GM19351 (cell line): Measurements from ENCODE around the gene IL17B.

Experiments used
- ATAC-seq: cut with Tn5 transposase; IDR thresholded peaks from one replicate; pipeline ENCODE4 v1.9.1; 2021; ENCODE audit warnings: mild to moderate bottlenecking, moderate library complexity; ENCODE audit not compliant: unreplicated experiment

Gene IL17B

GRCh38 chr5:149363358-149363757 is 15.7 kb downstream of the IL17B start:
- no peak for ATAC-seq

GRCh38 chr5:149362541-149362940 is 16.6 kb downstream of the IL17B start:
- ATAC-seq: no peak

- no peak for ATAC-seq
Observed at GRCh38 chr5:149360272-149360671, 18.8 kb downstream of the IL17B start.

GRCh38 chr5:149358868-149359495 is 20.1 kb downstream of the IL17B start:
- no peak for ATAC-seq

- peak; percentile 22 for ATAC-seq
Observed at GRCh38 chr5:149358294-149358651, 20.8 kb downstream of the IL17B start.

GRCh38 chr5:149357370-149358293 is 21.5 kb downstream of the IL17B start, which contains the start of gene PCYOX1L:
Gene PCYOX1L (plus strand): TSS chr5:149358046. CDS start chr5:149358069, 23 bp downstream.
- peak; percentile 98 for ATAC-seq

- ATAC-seq: no peak
Observed at GRCh38 chr5:149356391-149356790, 22.7 kb downstream of the IL17B start.

GRCh38 chr5:149355688-149356087 is 23.4 kb downstream of the IL17B start:
- ATAC-seq: no peak

- ATAC-seq: no peak
Observed at GRCh38 chr5:149353911-149354310, 25.2 kb downstream of the IL17B start.

- no peak for ATAC-seq
Observed at GRCh38 chr5:149352169-149352568, 26.9 kb downstream of the IL17B start.

- no peak for ATAC-seq
Observed at GRCh38 chr5:149349382-149349781, 29.7 kb downstream of the IL17B start.

GRCh38 chr5:149348518-149348917 is 30.6 kb downstream of the IL17B start:
- no peak for ATAC-seq

- peak; percentile 6 for ATAC-seq
Observed at GRCh38 chr5:149345892-149346222, 33.2 kb downstream of the IL17B start.

GRCh38 chr5:149345147-149345891 is 33.8 kb downstream of the IL17B start, which contains the start of gene GRPEL2:
Gene GRPEL2 (plus strand): TSS chr5:149345499. CDS start chr5:149345540, 41 bp downstream.
- peak; percentile 98 for ATAC-seq

- no peak for ATAC-seq
Observed at GRCh38 chr5:149344151-149344550, 34.9 kb downstream of the IL17B start.

- no peak for ATAC-seq
Observed at GRCh38 chr5:149341876-149342275, 37.2 kb downstream of the IL17B start.

- ATAC-seq: no peak
Observed at GRCh38 chr5:149340920-149341319, 38.2 kb downstream of the IL17B start.

GRCh38 chr5:149338364-149338763 is 40.7 kb downstream of the IL17B start:
- ATAC-seq: no peak

- ATAC-seq: no peak
Observed at GRCh38 chr5:149337736-149338135, 41.4 kb downstream of the IL17B start.

- ATAC-seq: no peak
Observed at GRCh38 chr5:149333711-149334443, 45.2 kb downstream of the IL17B start.

- ATAC-seq: no peak
Observed at GRCh38 chr5:149328177-149328576, 50.9 kb downstream of the IL17B start.
